Neuronal stem cell (in vitro differentiated cells): ENCODE measurements around the gene TGM2.

ENCODE experiments used
- DNase-seq: peaks from one replicate; pipeline ENCODE4 v3.0.0-alpha.2; 2013; ENCODE audit warnings: low spot score
- H2AFZ ChIP-seq: one replicate; pipeline ENCODE4 v1.6.1; 2013; ENCODE audit warnings: mild to moderate bottlenecking, low read length, inconsistent platforms
- H2AK5ac ChIP-seq: 2 replicates; pipeline ENCODE4 v1.6.1; 2013; ENCODE audit warnings: low read depth, mild to moderate bottlenecking, inconsistent platforms, low read length, moderate library complexity, mixed read lengths
- H2BK120ac ChIP-seq: 2 replicates; pipeline ENCODE4 v1.6.1; 2013; ENCODE audit warnings: low read depth, mild to moderate bottlenecking, inconsistent platforms, low read length, moderate library complexity, mixed read lengths
- H2BK12ac ChIP-seq: one replicate; pipeline ENCODE4 v1.6.1; 2013; ENCODE audit warnings: low read length, inconsistent platforms
- H2BK15ac ChIP-seq: 2 replicates; pipeline ENCODE4 v1.6.1; 2013; ENCODE audit warnings: mild to moderate bottlenecking, low read length, inconsistent platforms, mixed read lengths
- H2BK5ac ChIP-seq: one replicate; pipeline ENCODE4 v1.6.1; 2013; ENCODE audit warnings: inconsistent platforms, mild to moderate bottlenecking, low read length, moderate library complexity
- H3K14ac ChIP-seq: one replicate; pipeline ENCODE4 v1.6.1; 2013; ENCODE audit warnings: low read length, inconsistent platforms
- H3K18ac ChIP-seq: 2 replicates; pipeline ENCODE4 v1.6.1; 2013; ENCODE audit warnings: low read length, inconsistent platforms
- H3K23ac ChIP-seq: 2 replicates; pipeline ENCODE4 v1.6.1; 2013; ENCODE audit warnings: low read depth, mild to moderate bottlenecking, mixed read lengths, low read length, inconsistent platforms; ENCODE audit not compliant: poor library complexity
- H3K27ac ChIP-seq: replicated peaks from 3 replicates; pipeline ENCODE4 v1.5.1; 2013; ENCODE audit warnings: low read length, inconsistent platforms
- H3K27me3 ChIP-seq, 3 experiments: 2 replicates each; pipeline ENCODE4 v1.6.1; 2013; ENCODE audit warnings: low read length in 3 of 3, mild to moderate bottlenecking in 2 of 3, inconsistent platforms in 1 of 3, low read depth in 1 of 3, mixed read lengths in 1 of 3, moderate library complexity in 1 of 3; ENCODE audit not compliant: control insufficient read depth in 3 of 3, insufficient read depth in 3 of 3
- H3K36me3 ChIP-seq, 2 donors: replicated peaks in 1 of 2; 2 replicates each; pipeline ENCODE4 v1.6.1; 2013; ENCODE audit warnings: low read length in 2 of 2; ENCODE audit not compliant: control insufficient read depth in 2 of 2, insufficient read depth in 2 of 2
- H3K4ac ChIP-seq: 2 replicates; pipeline ENCODE4 v1.6.1; 2013; ENCODE audit warnings: inconsistent platforms, mild to moderate bottlenecking, low read length, moderate library complexity
- H3K4me1 ChIP-seq, 2 donors: 1 replicate in 1 of 2; 2 replicates in 1 of 2; pipeline ENCODE4 v1.6.1; 2013; ENCODE audit warnings: low read length in 2 of 2, low read depth in 1 of 2; ENCODE audit not compliant: control insufficient read depth in 2 of 2, insufficient read depth in 1 of 2
- H3K4me2 ChIP-seq: one replicate; pipeline ENCODE4 v1.6.1; 2013; ENCODE audit warnings: mild to moderate bottlenecking, low read length, inconsistent platforms; ENCODE audit not compliant: insufficient read depth, poor library complexity, severe bottlenecking
- H3K4me3 ChIP-seq, 2 donors: 2 replicates each; pipeline ENCODE4 v1.5.1; 2013; ENCODE audit warnings: low read length in 2 of 2, mild to moderate bottlenecking in 2 of 2, inconsistent platforms in 1 of 2, moderate library complexity in 1 of 2
- H3K79me1 ChIP-seq: one replicate; pipeline ENCODE4 v1.6.1; 2013; ENCODE audit warnings: low read depth, mild to moderate bottlenecking, inconsistent platforms, low read length, moderate library complexity
- H3K9ac ChIP-seq: one replicate; pipeline ENCODE4 v1.6.1; 2013; ENCODE audit warnings: mild to moderate bottlenecking, low read depth, low read length, inconsistent platforms; ENCODE audit not compliant: poor library complexity
- H3K9me3 ChIP-seq, 2 donors: replicated peaks in 1 of 2; 2 replicates each; pipeline versions ENCODE3 to v1.6.1; 2013; ENCODE audit warnings: low read length in 2 of 2, mild to moderate bottlenecking in 2 of 2, inconsistent platforms in 1 of 2, low read depth in 1 of 2, mixed read lengths in 1 of 2, moderate library complexity in 1 of 2; ENCODE audit not compliant: control insufficient read depth in 2 of 2, insufficient read depth in 1 of 2
- H4K8ac ChIP-seq: one replicate; pipeline ENCODE4 v1.6.1; 2013; ENCODE audit warnings: low read depth, mild to moderate bottlenecking, inconsistent platforms, low read length, moderate library complexity
- H4K91ac ChIP-seq: one replicate; pipeline ENCODE4 v1.6.1; 2013; ENCODE audit warnings: low read length, low read depth, mild to moderate bottlenecking, inconsistent platforms; ENCODE audit not compliant: poor library complexity
- WGBS, 2 donors: extraction: QIAGEN DNeasy Blood & Tissue Kit; methylation state at CpG; one replicate each; pipeline ENCODE4 v1.1.7; 2013; ENCODE audit warnings: missing lambda C conversion rate in 2 of 2, mixed read lengths in 1 of 2; ENCODE audit not compliant: insufficient read length in 2 of 2, insufficient replicate concordance in 1 of 2; ENCODE audit errors: extremely low coverage in 2 of 2; 5-methylcytosine and 5-hydroxymethylcytosine counted together

TGM2 gene

DNA sequence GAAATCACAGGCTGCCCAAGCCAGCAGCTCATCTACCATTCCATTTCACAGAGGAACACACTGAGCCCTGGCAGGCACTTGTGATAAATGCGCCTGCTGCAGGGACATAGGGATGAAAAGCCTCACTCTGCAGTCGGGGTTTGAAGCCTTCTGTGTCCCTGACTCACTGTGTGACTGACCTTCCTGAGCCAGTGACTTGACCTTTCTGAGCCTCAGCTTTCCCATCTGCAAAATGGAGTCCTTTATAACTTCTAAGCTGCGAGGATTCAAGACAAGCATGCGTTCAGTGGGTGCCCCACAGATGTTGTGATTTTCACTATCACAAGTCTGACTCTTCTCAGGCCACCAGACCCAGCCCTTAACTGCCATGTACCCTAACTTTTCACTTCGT lies 5.5 kb downstream of the TGM2 start:
- Histone ChIP-seq H3K4me1 (peaks cover 0 to 11% of the 10 kb centered on the region in 2 donors), H3K9me3 (no peaks in the 10 kb centered on the region), H2BK120ac (no peak overlapping the region), H3K27ac (no peak overlapping the region), H4K91ac (no peak overlapping the region), H2AFZ (no peak overlapping the region), H3K18ac (peak overlapping the region; percentile 41), H4K8ac (no peak overlapping the region), H3K79me1 (no peaks in the 10 kb centered on the region), H3K27me3 (peaks cover 0 to 15% (median 3%) of the 10 kb centered on the region in 3 experiments), H3K36me3 (no peaks in the 10 kb centered on the region), H3K9ac (peak overlapping the region; percentile 12), H2AK5ac (peak overlapping the region; percentile 97), H3K4ac (no peak overlapping the region), H2BK5ac (peak overlapping the region; percentile 29), H2BK15ac (no peak overlapping the region), H3K4me3 (no peak overlapping the region), H2BK12ac (no peak overlapping the region), H3K14ac (no peak overlapping the region), H3K4me2 (no peak overlapping the region), H3K23ac (no peak overlapping the region)
- WGBS, 2 donors = no CpG with 5 or more reads among the region's 5 CpGs
- no peak for DNase-seq

DNA sequence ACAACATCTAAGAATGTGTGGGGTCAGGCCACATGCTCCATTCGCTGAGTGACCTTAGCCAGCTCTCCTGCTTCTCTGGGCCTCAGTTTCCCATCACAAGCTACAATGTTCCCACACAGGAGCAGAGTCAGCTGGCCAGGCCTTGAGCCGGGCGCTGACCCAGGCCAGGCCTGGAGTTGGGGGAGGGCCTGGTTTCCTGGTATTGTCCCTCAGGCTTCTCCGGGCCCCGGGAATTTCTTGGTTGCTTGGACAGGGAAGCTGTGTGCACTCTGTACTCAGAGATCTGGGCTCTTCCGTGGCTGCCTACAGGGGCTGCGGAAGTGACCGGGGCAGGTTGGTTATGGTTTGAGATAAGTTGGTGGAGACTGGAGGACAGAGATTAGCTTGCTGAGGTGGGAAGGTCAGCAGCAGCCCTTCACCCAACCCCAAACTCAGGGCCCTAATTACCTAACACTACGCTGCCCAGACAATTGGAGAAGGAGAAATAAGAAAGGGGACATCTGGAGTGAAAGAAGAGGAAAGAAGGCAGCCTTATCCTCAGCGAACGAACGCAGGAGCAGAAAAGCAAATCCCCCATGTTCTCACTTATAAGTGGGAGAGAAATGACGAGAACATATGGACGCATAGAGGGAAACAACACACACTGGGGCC lies 6.2 kb downstream of the TGM2 start:
- Histone ChIP-seq H3K36me3 (no peaks in the 10 kb centered on the region), H3K4me2 (no peak overlapping the region), H3K9me3 (no peaks in the 10 kb centered on the region), H4K91ac (no peak overlapping the region), H3K4ac (no peak overlapping the region), H3K27ac (peak overlapping the region; percentile 5), H3K14ac (no peak overlapping the region), H3K4me1 (peaks cover 4 to 16% of the 10 kb centered on the region in 2 donors), H2BK120ac (no peak overlapping the region), H3K9ac (no peak overlapping the region), H2AFZ (no peak overlapping the region), H2BK12ac (no peak overlapping the region), H4K8ac (no peak overlapping the region), H3K27me3 (peaks cover 0 to 8% (median 0%) of the 10 kb centered on the region in 3 experiments), H3K23ac (no peak overlapping the region), H2BK5ac (no peak overlapping the region), H2AK5ac (peak overlapping the region; percentile 24), H3K79me1 (no peaks in the 10 kb centered on the region), H3K4me3 (no peak overlapping the region), H2BK15ac (no peak overlapping the region), H3K18ac (peak overlapping the region; percentile 68)
- no peak for DNase-seq
- no CpG with 5 or more reads among the region's 14 CpGs for WGBS, 2 donors

DNA sequence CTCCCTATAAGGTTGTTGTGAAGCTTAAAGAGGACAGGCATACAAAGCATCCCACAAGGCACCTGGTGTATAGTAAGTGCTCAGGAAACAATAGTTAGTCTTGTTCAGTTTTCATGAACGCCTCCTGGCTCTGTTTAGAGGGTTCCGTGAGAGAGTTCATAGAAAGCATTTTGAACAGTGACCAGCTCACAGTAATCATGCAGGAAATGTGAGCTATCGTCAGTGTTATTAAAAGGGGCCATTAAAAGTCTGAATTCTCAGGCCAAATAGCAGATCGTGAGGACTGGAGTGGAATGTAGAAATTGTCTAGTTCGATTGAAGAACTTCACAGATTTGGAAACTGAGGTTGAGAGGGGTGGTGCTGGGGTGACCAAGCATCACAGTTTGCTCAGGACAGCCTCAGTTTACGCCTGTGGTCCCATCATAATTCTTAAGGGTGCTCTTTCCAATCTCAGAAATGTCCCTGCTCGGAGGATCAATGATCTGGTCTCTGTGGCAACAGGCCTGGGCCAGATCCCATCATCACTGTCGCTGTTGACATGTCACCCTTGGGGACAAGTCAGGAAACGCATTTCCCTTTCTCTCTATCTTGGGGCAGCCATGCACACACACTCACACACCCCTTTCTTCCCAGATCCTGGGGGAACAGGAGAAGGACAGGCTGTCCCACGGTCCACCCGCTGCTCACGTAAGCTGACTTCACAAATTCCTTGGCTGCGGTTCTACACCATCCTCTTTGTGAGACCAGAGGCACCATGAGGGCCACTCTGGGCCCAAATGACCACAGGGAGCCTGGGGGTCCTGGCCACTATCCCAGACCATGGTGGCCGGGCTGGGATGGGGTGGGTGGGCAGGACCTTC lies 7.2 kb downstream of the TGM2 start:
- Histone ChIP-seq H3K79me1 (no peaks in the 10 kb centered on the region), H3K23ac (no peak overlapping the region), H4K91ac (peak overlapping the region; percentile 74), H3K4me1 (peaks cover 4 to 16% of the 10 kb centered on the region in 2 donors), H3K4me3 (no peak overlapping the region), H2BK5ac (no peak overlapping the region), H3K4ac (no peak overlapping the region), H4K8ac (no peak overlapping the region), H2AK5ac (peak overlapping the region; percentile 24), H2BK15ac (peak overlapping the region; percentile 28), H3K9me3 (no peaks in the 10 kb centered on the region), H3K36me3 (no peaks in the 10 kb centered on the region), H2BK12ac (no peak overlapping the region), H2BK120ac (no peak overlapping the region), H3K14ac (no peak overlapping the region), H3K27ac (no peak overlapping the region), H3K9ac (no peak overlapping the region), H3K18ac (peak overlapping the region; percentile 76), H2AFZ (no peak overlapping the region), H3K4me2 (no peak overlapping the region), H3K27me3 (peaks cover 0 to 3% (median 0%) of the 10 kb centered on the region in 3 experiments)
- no CpG with 5 or more reads among the region's 14 CpGs for WGBS, 2 donors
- no peak for DNase-seq
